ENCODE measurements around the gene KHDC4. TPM values are rescaled to one million over a fixed set of nuclear protein-coding genes. Genes with fewer than 3 reads are reported as not detected.
A peak's percentile ranks its signal among the peaks of the same experiment; 100 is the strongest.

The KHDC4 gene
- total and polyA plus RNA-seq, 9 of the 15 experiments (the other 6 are each of a cell fraction or from before 2014, with no cell fraction given): 12.1 to 185 (median 65.6) TPM

GRCh38 chr1:155911156-155912055 lies 22.8 kb downstream of the KHDC4 start, which contains the start of gene RIT1 (continued):
- no peak for TF ChIP-seq ZNF75A (CRISPR knock-in tag; IDR thresholded peaks at IDR 0.05)
- TF ChIP-seq NR2C2 (CRISPR knock-in tag; IDR thresholded peaks at IDR 0.05): peak; percentile 87
- peak; percentile 97 for TF ChIP-seq NR2C2 (tag; IDR thresholded peaks at IDR 0.05)
- TF ChIP-seq, protein P1, sequence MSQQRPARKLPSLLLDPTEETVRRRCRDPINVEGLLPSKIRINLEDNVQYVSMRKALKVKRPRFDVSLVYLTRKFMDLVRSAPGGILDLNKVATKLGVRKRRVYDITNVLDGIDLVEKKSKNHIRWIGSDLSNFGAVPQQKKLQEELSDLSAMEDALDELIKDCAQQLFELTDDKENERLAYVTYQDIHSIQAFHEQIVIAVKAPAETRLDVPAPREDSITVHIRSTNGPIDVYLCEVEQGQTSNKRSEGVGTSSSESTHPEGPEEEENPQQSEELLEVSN (IDR thresholded peaks at IDR 0.05; ENCODE audit: borderline replicate concordance in 1 of 2, extremely low read depth in 1 of 2, insufficient read depth in 1 of 2, insufficient read length in 1 of 2, low read depth in 1 of 2, low read length in 1 of 2, poor library complexity in 1 of 2, severe bottlenecking in 1 of 2): peak in 1 of 2 experiments; percentile 23
- TF ChIP-seq, protein P2, sequence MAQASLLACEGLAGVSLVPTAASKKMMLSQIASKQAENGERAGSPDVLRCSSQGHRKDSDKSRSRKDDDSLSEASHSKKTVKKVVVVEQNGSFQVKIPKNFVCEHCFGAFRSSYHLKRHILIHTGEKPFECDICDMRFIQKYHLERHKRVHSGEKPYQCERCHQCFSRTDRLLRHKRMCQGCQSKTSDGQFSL (CRISPR knock-in tag; IDR thresholded peaks at IDR 0.05): no peak
- TF ChIP-seq, protein P2 (tag; IDR thresholded peaks at IDR 0.05): no peak
- TF ChIP-seq SP2 (IDR thresholded peaks at IDR 0.05; ENCODE audit: extremely low read depth, low read depth, low read length, poor library complexity, severe bottlenecking): no peak
- TF ChIP-seq, protein P3, sequence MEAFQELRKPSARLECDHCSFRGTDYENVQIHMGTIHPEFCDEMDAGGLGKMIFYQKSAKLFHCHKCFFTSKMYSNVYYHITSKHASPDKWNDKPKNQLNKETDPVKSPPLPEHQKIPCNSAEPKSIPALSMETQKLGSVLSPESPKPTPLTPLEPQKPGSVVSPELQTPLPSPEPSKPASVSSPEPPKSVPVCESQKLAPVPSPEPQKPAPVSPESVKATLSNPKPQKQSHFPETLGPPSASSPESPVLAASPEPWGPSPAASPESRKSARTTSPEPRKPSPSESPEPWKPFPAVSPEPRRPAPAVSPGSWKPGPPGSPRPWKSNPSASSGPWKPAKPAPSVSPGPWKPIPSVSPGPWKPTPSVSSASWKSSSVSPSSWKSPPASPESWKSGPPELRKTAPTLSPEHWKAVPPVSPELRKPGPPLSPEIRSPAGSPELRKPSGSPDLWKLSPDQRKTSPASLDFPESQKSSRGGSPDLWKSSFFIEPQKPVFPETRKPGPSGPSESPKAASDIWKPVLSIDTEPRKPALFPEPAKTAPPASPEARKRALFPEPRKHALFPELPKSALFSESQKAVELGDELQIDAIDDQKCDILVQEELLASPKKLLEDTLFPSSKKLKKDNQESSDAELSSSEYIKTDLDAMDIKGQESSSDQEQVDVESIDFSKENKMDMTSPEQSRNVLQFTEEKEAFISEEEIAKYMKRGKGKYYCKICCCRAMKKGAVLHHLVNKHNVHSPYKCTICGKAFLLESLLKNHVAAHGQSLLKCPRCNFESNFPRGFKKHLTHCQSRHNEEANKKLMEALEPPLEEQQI (IDR thresholded peaks at IDR 0.05): no peak
- peak; percentile 27; the same call in 1 of the 2 replicates for TF ChIP-seq ESRRA (IDR thresholded peaks at IDR 0.05; ENCODE audit: borderline replicate concordance, low read depth)
- TF ChIP-seq E2F8 (IDR thresholded peaks at IDR 0.05; ENCODE audit: low read depth, partially characterized antibody): peak; percentile 29
- TF ChIP-seq FUS (optimal IDR thresholded peaks at IDR 0.05; ENCODE audit: low read depth, low read length): no peak
- TF ChIP-seq ZNF449 (CRISPR knock-in tag; IDR thresholded peaks at IDR 0.05): no peak
- TF ChIP-seq ADNP (tag; IDR thresholded peaks at IDR 0.05): no peak
- no peak for TF ChIP-seq SRSF1 (IDR thresholded peaks at IDR 0.05; ENCODE audit: low read depth, low read length)

Data from K562 (cell line).